Amniotic stem cell (primary cell): ENCODE results near the gene DLG1.

ENCODE experiments used
- DNase-seq: peaks from one replicate; lab custom pipeline; 2025; lab: John Stamatoyannopoulos, UW

Gene DLG1

DNA sequence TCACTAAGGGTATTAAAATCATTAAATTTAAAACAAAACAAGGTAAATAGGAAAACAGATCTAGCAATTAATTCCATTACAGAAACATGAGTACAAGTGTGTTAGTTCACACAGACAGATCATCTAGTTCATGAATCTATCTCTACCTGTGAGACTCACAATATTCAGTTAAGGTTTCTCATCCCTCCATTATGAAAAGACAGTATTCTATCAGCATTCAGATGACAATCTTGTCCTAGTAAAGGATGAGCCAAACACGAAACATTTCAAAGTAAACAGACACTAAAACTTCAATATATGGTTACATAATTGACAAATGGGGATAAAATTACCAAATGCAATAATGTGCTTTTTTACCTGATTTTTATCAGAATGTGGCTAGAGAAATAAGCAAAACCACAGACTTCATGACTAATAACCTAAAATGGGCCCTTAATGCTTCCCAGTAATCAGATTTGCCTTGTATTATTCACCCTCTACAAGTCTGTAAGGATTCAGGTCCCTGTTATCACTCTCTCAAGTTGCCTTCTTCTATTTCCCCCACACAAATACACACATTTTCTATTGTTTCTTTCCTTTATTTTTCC is 126.8 kb downstream of the DLG1 start:
- DNase-seq, result no peak

DNA sequence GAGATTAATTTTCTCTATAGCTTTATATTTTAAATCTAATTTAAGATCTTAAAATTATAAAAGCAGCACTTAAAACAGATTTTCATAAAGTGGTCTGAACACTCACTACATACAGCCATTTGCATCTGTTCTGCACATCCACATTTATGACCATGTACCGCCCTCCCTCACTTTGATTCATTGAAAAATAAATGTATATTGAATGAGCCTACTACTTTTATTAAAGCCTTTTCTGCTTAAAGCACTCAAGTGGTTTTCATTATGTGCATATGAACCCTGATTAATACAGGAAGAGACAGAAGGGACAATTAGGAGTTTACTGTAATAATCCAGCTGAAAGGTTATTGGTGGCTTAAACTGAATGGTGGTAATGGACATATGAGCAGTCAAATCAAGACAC is 129.4 kb downstream of the DLG1 start:
- no peak for DNase-seq

DNA sequence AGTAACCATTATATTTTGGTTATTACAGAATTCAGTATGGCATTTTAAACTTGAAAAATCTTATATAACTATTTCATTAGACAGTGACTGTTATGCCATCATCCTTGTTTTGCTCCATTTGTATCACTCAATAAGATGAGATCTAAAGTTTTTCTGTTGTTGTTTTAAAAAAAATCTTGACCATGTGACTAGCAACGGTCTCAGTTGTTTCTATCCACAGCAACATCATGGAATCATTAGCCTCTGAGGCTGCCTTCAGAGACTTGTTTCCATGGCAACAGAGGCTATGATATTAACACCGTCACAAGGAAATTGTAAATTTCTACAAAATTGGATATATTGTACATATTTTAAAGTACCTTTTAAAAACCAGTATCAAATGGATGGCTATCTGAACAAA is 129.8 kb downstream of the DLG1 start:
- no peak for DNase-seq

DNA sequence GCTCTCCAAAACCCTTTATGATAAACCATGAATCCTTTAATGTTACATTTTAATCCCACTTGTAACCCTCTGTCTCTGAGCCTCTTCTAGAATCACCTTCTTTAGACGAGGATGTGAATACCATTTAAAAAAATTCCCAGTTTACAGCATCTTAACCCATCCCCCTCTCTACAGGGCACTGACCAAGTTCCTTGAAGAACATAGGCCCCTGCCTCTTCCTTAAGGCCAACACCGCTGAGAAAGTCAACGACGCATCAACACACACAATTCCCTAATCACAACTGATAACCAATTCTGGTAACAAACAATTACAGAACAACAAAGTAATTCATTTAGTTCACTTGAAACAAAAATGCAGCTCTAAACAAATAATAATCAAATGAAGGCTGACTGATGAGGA is 130.3 kb downstream of the DLG1 start:
- no peak for DNase-seq

DNA sequence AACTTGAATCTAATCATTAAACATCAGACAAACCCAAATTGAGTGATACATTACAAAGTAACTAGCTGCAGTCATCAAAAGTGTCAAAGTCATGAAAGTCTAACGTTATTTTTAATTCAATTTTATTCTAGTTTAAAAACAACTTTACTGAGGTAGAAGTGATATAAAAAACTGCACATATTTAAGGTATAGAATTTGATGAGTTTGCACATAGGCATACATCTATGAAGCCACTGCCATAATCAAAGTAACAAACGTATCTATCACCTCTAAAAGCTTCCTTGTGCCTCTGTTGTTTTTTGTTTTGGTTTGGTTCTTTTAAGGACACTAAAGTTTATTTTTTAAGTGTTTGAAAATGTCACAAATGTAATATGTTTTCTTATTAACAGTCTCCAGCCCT is 130.9 kb downstream of the DLG1 start:
- no peak for DNase-seq

DNA sequence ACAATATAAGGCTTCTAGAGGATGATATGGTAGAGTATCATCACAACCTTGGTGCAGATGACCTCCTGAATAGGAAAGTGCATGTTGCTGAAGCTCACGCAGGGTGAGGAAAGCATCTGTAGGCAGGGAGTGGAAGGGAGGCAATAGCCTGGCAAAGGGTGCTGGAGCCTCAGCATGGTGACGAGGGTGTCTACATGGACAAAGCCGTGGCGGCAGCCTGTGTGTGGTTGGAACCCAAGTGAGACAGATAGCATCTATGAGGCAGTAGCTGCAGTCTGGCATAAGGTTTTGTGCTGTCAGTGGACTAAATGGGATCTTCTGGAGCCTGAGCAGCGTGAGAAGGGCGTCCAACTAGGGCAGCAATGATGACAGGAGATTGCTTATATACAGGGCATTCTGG is 132.5 kb downstream of the DLG1 start:
- DNase-seq, result no peak

DNA sequence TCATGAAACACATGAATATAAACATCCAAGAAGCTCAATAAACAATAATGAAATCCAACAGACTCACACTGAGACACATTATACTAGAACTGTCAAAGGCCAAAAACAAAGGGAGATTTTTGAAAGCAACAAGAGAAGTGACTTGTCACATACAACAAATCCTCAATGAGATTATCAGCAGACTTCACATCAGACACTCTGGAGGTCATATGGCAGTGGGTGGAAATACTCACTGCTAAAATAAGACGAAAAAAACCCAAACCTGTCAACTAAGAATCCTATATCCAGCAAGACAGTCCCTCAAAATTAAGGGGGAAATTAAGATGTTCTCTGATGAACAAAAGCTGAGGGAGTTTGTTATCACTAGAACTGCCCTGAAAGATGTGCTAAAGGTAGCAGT is 143.4 kb downstream of the DLG1 start:
- DNase-seq, result no peak

DNA sequence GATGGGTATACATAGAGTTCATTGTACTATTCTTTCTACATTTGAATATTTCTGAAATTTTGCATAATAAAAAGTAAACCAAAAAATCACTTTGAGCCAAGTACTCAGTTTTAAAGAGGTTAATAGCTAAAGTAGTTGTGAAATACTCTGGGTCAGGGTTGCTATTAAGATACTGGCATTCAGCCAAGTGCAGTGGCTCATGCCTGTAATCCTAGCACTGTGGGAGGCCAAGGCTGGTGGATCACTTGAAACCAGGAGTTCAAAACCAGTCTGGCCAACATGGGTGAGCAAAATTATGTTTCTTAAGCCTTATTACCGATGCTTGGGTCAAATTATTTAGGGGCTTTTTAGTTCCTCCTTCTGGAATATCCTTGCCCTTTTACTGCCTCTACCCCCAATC is 146.8 kb downstream of the DLG1 start:
- DNase-seq, result no peak

DNA sequence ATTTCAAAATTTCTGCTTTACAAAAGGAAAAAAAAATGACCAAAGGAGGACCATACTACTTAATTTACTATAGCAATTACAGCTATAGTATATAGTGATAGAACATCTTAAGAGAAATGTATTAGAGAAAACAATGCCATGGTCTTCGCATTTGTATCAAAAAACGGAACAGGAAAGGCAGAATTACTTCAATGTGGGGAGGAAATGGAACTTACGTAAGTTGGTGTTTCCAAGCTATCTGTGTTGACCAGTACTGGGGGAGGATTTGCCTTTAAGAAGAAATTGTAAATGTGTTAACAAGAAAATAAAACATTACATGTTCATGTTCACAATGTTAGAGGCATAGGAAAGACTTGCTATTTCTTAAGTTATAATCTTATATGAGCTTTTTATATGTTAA is 148.9 kb downstream of the DLG1 start:
- no peak for DNase-seq

DNA sequence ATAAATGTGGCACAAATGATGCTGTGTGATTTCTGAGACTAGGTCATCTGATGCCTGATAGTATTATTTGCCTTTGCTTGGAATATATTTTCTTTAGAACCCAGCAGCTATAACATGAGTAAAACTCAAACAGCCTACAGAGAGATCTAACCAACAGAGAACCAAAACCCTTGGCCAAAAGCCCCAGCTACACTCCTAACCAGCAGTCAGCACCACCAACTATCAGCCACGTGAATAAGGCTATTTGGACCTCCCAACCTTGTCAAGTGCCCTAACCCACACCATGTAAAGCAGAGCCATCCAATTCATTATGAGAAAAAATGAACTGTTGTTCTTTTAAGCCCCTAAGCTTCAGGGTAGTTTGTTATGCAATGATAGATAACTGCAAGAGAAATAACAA is 154.2 kb downstream of the DLG1 start:
- DNase-seq, result no peak

DNA sequence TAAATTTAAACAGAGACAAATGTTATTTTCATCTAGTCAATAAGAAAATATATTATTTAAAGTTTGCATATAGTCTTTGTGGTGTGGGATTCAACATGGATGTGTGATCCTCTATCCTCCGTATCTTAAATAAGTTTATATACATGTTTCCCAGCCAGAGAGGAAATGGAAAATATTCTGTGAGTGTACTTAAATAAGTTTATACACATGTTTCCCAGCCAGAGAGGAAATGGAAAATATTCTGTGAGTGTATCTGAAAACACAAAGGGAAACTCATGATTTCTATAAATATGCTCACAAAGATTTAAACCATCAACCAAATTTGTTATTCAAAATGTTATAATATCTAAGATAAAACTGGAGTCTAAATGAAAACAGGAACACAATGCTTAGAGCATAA is 158.8 kb downstream of the DLG1 start:
- DNase-seq, result no peak

DNA sequence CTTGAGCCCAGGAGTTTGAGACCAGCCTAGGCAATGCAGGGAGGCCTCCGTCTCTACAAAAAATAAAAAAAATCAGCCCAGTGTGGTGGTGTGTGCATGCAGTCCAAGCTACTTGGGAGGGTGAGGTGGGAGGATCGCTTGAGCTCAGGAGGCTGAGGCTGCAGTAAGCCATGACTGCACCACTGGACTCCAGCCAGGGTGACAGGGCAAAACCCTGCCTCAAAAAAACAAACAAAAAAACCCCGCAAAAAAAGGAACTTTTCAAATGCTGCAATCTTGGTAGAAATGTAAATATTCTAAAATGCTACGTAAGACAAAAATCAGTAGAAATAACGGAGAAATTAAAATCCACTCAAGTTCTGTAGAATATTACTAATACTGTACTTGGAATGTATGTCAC is 160.7 kb downstream of the DLG1 start:
- DNase-seq, result no peak

DNA sequence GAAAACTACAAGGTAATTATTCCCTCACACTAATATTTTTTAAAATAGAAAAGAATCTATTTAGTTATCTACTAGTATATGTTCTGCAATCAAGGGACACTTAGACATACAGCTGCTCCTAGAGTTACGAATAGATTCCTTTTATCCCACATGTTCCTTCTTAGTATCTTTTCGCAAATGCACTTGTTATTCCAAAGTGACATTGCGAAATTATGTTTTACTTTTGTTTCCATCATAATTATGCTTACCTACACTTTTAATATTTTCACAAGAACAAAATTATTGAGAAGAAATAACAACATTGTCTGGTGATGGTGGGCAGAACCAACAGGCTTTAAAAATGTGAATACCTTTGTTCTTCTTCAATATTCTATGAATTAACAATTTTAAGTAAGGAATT is 161.7 kb downstream of the DLG1 start:
- DNase-seq, result no peak

DNA sequence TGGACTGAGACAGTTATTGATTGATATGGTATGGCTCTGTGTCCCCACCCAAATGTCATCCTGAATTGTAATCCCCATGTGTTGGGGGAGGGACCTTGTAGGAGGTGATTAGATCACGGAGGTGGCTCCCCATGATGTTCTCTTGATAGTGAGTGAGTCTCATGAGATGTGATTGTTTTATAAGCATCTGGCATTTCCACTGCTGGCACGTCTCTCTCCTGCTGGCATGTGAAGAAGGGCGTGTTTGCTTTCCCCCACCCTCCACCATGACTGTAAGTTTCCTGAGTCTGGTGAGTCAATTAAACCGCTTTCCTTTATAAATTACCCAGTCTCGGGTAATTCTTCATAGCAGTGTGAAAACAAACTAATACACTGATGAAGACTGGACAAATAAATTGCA is 163.2 kb downstream of the DLG1 start:
- DNase-seq, result no peak

DNA sequence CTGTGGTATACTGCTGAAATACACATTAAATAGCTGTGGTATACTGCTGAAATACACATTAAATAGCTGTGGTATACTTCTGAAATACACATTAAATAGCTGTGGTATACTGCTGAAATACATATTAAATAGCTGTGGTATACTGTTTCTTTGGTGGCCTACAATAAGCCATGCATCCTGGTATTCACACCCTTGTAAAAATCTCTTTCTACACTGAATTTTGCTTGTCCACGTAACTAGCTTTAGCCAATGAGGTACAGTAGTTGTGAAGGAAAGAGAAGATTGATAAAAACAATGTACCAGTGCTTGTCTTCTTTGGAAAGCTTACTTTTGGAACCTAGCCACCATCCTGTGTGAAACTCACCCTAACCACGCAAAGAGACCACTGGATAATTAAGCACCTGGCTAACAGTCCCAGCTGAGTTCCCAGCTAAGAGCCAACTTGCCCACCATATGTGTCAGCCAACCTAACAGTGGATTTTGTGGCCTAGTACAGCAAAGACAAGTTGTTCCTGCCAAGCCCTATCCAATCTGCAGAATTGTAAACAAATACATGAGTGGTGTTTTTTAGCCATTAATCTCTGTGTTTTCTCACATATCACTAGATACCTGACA is 165.4 kb downstream of the DLG1 start:
- DNase-seq, result no peak

DNA sequence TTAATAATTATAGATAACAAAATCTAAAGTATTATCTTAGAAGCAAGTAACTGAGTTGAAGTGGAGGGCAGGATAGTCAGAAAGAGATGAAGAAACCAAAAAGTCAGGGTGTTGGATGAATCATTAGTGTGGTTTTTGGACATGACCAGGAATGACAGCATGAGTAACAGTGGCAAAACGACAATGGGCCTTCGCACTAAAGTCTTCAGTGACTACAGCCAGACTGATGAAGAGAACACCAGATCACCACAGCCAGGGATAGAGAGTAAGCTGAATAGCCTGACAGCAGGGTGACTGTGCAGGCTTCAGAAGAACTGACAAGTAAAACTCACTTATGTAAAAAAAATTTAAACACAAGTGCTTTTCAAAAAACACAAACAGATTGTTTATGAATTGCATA is 172.8 kb downstream of the DLG1 start:
- no peak for DNase-seq

DNA sequence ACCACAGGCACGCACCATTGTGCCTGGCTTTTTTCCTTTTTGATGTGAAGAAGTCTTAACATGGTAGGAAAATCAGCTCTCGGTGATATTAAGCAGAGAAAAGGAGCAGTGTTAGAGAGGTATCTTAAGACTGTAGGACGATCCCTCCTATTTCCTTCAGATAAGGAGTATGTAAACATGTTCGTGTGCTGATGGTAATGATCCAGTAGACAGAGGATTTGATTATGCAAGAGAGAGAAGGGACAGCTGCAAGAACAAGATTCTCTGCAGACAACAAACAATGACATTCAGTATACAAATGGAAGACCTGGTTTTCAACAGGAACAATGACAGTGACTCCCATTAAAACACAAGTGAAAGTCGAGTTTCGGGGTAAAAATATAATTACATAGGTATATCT is 173.7 kb downstream of the DLG1 start:
- DNase-seq, result no peak

DNA sequence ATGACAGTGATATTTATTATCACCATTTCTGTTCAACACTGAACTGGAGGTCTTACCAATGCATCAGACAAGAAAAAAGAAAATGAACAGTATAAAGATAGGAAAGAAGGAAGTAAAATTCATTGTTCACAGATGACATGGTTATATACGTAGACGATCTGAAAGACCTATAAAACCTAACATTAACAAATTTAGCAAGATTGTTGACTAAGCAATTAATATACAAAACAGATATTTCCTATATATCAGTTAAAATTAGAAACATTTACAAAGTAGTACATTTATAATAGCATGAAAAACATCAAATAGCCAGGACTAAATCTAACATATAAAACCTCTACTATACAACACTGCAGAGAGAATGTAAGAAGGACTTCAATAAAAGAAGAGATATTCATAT is 176.0 kb downstream of the DLG1 start:
- no peak for DNase-seq

DNA sequence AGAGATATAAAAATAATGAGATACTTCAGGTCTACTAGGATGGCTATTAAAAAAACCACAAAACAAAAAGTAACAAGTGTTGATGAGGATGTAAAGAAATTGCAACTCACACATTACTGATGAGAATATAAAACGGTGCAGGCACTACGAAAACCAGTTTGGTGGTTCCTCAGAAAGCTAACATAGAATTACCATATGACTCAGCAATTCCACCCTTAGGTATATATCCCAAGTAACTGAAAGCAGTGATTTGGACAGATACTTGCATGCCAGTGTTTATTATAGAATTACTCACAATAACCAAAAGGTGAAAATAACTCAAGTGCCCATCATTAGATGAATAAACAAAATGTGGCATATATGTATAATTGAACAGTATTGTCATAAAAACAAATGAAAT is 181.3 kb downstream of the DLG1 start:
- no peak for DNase-seq

DNA sequence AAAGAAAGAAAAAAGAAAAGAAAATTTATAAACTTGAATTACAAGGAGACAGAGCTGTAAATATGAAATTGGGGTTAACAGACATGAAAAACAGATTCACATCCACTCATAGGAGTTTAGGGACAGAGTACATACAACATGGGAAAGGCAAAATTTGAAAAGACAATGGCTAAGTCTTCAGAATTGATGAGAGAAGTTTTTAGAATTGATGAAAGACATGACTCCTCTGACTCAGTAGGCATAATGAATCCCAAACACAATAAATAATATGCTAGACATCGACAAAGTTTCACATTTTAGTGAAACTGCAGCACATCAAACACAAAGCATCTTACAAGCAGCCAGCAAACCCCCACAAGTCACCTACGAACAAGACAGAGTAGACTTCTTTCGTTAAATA is 184.4 kb downstream of the DLG1 start:
- DNase-seq, result no peak

DNA sequence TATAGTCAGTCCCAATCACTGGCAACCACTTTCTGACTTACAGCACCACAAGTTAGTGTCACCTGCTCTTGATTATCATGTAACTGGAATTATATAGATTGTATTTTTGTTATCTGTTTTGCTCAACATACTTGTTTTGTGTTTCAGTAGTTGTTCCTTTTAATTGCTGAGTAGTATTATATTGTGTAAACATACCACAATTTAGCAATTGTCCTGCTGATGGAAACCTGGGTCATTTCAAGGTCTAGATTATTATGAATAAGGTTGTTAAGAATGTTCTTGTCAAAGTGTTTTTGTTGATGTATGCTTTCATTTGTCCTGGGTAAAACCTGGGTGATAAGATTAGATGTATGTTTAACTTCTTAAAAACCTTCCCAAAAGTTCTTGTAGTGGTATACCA is 186.7 kb downstream of the DLG1 start:
- no peak for DNase-seq

DNA sequence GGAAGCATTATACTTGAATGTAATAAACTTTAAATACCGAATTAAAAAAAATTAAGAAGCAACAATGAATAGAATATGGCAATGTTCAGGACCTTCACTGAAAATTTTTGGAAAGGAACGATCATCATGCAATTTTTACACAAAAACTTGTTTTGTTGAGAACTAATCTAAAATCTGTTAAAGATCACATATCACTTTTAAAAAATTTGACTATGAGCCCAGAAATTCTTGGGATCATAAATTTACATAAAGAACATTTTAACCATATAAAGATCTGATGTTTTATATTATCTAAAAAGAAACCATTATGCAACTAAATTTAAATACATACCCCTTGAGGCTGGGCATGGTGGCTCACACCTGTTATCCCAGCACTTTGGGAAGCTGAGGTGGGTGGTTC is 192.6 kb downstream of the DLG1 start:
- DNase-seq, result no peak

DNA sequence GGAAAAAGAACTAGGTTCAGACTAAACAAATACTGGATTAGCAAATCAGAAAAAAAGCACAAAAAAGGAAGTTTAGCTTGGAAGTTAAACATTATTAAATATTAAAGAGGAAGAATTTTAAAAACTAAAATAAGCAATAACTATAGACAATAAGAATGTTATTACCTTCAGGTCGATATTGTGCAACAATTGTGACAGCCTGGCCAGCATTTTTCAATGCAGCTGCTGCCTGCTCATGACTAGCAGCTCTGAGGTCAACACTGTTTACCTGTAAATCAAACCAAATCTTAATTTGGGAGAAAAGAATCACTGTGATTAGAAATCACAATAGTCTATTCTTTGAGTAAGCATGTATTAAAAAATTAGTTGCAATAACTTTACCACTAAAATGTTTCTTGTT is 193.7 kb downstream of the DLG1 start:
- DNase-seq, result no peak

DNA sequence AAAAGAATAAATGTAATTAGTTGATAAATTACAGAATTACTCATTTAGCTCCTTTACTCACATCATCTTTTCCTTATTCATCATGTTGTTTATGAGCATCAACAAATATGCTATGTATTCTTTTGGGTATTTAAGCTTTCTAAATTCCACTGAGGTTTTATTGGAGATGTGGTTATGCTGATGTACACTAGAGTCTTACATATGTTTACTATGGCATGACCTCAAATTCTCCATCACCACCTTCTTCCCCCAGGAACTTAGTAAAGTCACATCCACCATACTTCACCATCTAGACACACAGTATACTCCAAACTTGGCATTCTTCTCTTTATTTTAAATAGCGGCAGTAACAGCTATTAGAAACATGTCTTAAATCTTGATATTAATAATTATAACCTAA is 194.6 kb downstream of the DLG1 start:
- DNase-seq, result no peak

DNA sequence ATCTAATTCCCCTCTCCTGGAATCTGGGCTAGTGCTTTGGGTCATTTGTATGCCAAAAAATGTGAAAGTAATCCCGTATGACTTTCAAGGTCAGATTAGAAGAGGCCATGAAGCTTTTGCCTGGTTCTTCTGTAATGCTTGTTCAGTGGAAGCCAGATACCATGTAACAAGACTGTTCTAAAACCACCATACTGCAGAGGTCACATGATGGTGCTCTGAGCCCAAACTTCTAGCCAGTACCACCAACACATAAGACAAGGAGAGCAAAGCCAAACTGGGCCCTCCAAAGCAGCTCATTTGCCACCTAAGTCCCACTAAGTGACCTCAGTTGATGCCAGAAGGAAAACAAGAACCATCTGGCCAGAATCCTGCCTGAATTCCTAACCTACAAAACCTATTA is 204.5 kb downstream of the DLG1 start:
- no peak for DNase-seq
